Neural progenitor cell (in vitro differentiated cells): Measurements from ENCODE around the gene CA10. TPM values are rescaled to one million over a fixed set of nuclear protein-coding genes. Genes with fewer than 3 reads are reported as not detected.

Experiments used
- DNase-seq: peaks from one replicate; pipeline ENCODE4 v3.0.0-alpha.2; 2016; ENCODE audit warnings: low spot score
- H2AFZ ChIP-seq: fragments of 200-600 bp; sonication (generic); replicated peaks from 2 replicates; pipeline ENCODE4 v1.6.1; 2016; ENCODE audit warnings: antibody characterized with exemption
- H3F3A ChIP-seq: fragments of 200-600 bp; sonication (generic); 2 replicates; pipeline ENCODE4 v1.6.1; 2016; ENCODE audit warnings: antibody characterized with exemption, low read depth
- H3K27ac ChIP-seq: fragments of 200-600 bp; sonication (generic); 2 replicates; pipeline ENCODE4 v1.5.1; 2016; ENCODE audit warnings: mild to moderate bottlenecking
- H3K27me3 ChIP-seq: fragments of 200-600 bp; sonication (generic); 2 replicates; pipeline ENCODE4 v1.6.1; 2016; ENCODE audit warnings: mild to moderate bottlenecking, moderate library complexity
- H3K36me3 ChIP-seq: fragments of 200-600 bp; sonication (generic); 2 replicates; pipeline ENCODE4 v1.5.1; 2016
- H3K4me1 ChIP-seq: fragments of 200-600 bp; sonication (generic); 2 replicates; pipeline ENCODE4 v1.6.1; 2016; ENCODE audit warnings: mixed run types
- H3K4me2 ChIP-seq: fragments of 200-600 bp; sonication (generic); 2 replicates; pipeline ENCODE4 v1.6.1; 2016
- H3K4me3 ChIP-seq: fragments of 200-600 bp; sonication (generic); 2 replicates; pipeline ENCODE4 v1.5.1; 2016
- H3K79me2 ChIP-seq: fragments of 200-600 bp; sonication (generic); 2 replicates; pipeline ENCODE4 v1.6.1; 2016; ENCODE audit warnings: low read depth
- H3K9ac ChIP-seq: fragments of 200-600 bp; sonication (generic); 2 replicates; pipeline ENCODE4 v1.6.1; 2016
- H3K9me3 ChIP-seq: fragments of 200-600 bp; sonication (generic); 2 replicates; pipeline ENCODE4 v1.5.1; 2016; ENCODE audit warnings: low read depth
- H4K20me1 ChIP-seq: fragments of 200-600 bp; sonication (generic); 2 replicates; pipeline ENCODE4 v1.6.1; 2016; ENCODE audit warnings: low read depth
- H3K27ac Mint-ChIP-seq: 3 replicates; pipeline ENCODE4 v1.8.0; 2021; ENCODE audit warnings: mixed read lengths
- H3K27me3 Mint-ChIP-seq: 2 replicates; pipeline ENCODE4 v1.8.0; 2022; ENCODE audit warnings: low read depth, mild to moderate bottlenecking, inconsistent platforms, moderate library complexity, mixed read lengths; ENCODE audit not compliant: insufficient read depth
- H3K36me3 Mint-ChIP-seq: 3 replicates; pipeline ENCODE4 v1.8.0; 2021; ENCODE audit warnings: mixed read lengths
- H3K4me1 Mint-ChIP-seq: 3 replicates; pipeline ENCODE4 v1.8.0; 2021; ENCODE audit warnings: mixed read lengths
- H3K4me3 Mint-ChIP-seq: 3 replicates; pipeline ENCODE4 v1.8.0; 2021; ENCODE audit warnings: mild to moderate bottlenecking, moderate library complexity, mixed read lengths
- H3K9me3 Mint-ChIP-seq: 3 replicates; pipeline ENCODE4 v1.8.0; 2020; ENCODE audit warnings: mixed read lengths
- CTCF ChIP-seq: fragments of 200-600 bp; sonication (generic); IDR thresholded peaks from 2 replicates; pipeline ENCODE4 v1.5.1; 2017; ENCODE audit warnings: antibody characterized with exemption, mild to moderate bottlenecking
- EZH2 ChIP-seq: fragments of 200-600 bp; sonication (generic); IDR thresholded peaks from 2 replicates; pipeline ENCODE4 v1.6.1; 2017; ENCODE audit warnings: antibody characterized with exemption, mild to moderate bottlenecking, moderate library complexity
- EZH2phosphoT487 ChIP-seq: fragments of 200-600 bp; sonication (generic); IDR thresholded peaks from 2 replicates; pipeline ENCODE4 v1.6.1; 2017; ENCODE audit warnings: antibody characterized with exemption
- total RNA-seq: library from RNA; depleted of rRNA; stranded (reverse); fragments of >200 nt; gene quantifications from 2 replicates; pipeline ENCODE4 v1.2.3, GENCODE V29; 2015; ENCODE audit warnings: low replicate concordance

CA10 gene
- total RNA-seq, 1 donor from 2014 or later, result 0.65 TPM

- H3K79me2 ChIP-seq, result no peaks in the 10 kb centered on the region
- no peaks in the 10 kb centered on the region for H3F3A ChIP-seq
- DNase-seq, result peak; percentile 14
- Mint-ChIP-seq H3K27me3 (no peaks in the 10 kb centered on the region), H3K36me3 (no peaks in the 10 kb centered on the region), H3K4me3 (no peak overlapping the region), H3K9me3 (peaks cover 2% of the 10 kb centered on the region), H3K27ac (no peak overlapping the region), H3K4me1 (peaks cover 5% of the 10 kb centered on the region)
- no peaks in the 10 kb centered on the region for H3K9me3 ChIP-seq
- peak overlapping the region; percentile 5 for H3K4me2 ChIP-seq
- TF ChIP-seq EZH2, result no peak
- TF ChIP-seq EZH2phosphoT487, result no peak
- TF ChIP-seq CTCF, result no peak
- H2AFZ ChIP-seq, result no peak overlapping the region
- no peaks in the 10 kb centered on the region for H4K20me1 ChIP-seq
- H3K4me1 ChIP-seq, result peaks cover 7% of the 10 kb centered on the region
- no peak overlapping the region for H3K9ac ChIP-seq
- H3K4me3 ChIP-seq, result no peak overlapping the region
- H3K27ac ChIP-seq, result no peak overlapping the region
- no peaks in the 10 kb centered on the region for H3K36me3 ChIP-seq
- no peaks in the 10 kb centered on the region for H3K27me3 ChIP-seq
These were observed 110.2 kb downstream of the CA10 start for GRCh38 chr17:52048137-52048898.

GRCh38 chr17:52047086-52047485 is 111.4 kb downstream of the CA10 start:
- Histone ChIP-seq H3K79me2 (no peaks in the 10 kb centered on the region), H3K27me3 (no peaks in the 10 kb centered on the region), H3K9me3 (no peaks in the 10 kb centered on the region), H3K27ac (no peak overlapping the region), H3K4me3 (no peak overlapping the region), H3K4me2 (no peak overlapping the region), H3K36me3 (no peaks in the 10 kb centered on the region), H3K4me1 (peaks cover 7% of the 10 kb centered on the region), H3F3A (no peaks in the 10 kb centered on the region), H4K20me1 (no peaks in the 10 kb centered on the region), H3K9ac (no peak overlapping the region), H2AFZ (no peak overlapping the region)
- no peaks in the 10 kb centered on the region for H3K9me3 Mint-ChIP-seq
- H3K27me3 Mint-ChIP-seq, result no peaks in the 10 kb centered on the region
- TF ChIP-seq EZH2 (no peak), CTCF (no peak), EZH2phosphoT487 (no peak)
- no peak for DNase-seq
- H3K27ac Mint-ChIP-seq, result no peak overlapping the region
- no peaks in the 10 kb centered on the region for H3K36me3 Mint-ChIP-seq
- peaks cover 5% of the 10 kb centered on the region for H3K4me1 Mint-ChIP-seq
- H3K4me3 Mint-ChIP-seq, result no peak overlapping the region

GRCh38 chr17:52041123-52041617 is 117.3 kb downstream of the CA10 start:
- no peak overlapping the region for H3K27ac Mint-ChIP-seq
- H3K9me3 Mint-ChIP-seq, result no peaks in the 10 kb centered on the region

More at GRCh38 chr17:52041123-52041617, 117.3 kb downstream of the CA10 start:
- no peak overlapping the region for H3K27ac ChIP-seq
- H3K79me2 ChIP-seq, result no peaks in the 10 kb centered on the region
- H3K27me3 ChIP-seq, result no peaks in the 10 kb centered on the region
- H3F3A ChIP-seq, result no peaks in the 10 kb centered on the region
- no peak overlapping the region for H3K9ac ChIP-seq
- H3K4me3 ChIP-seq, result no peak overlapping the region
- Mint-ChIP-seq H3K4me3 (no peak overlapping the region), H3K36me3 (no peaks in the 10 kb centered on the region), H3K4me1 (no peaks in the 10 kb centered on the region), H3K27me3 (no peaks in the 10 kb centered on the region)
- no peaks in the 10 kb centered on the region for H3K36me3 ChIP-seq
- H4K20me1 ChIP-seq, result no peaks in the 10 kb centered on the region
- H2AFZ ChIP-seq, result no peak overlapping the region
- no peaks in the 10 kb centered on the region for H3K9me3 ChIP-seq
- H3K4me1 ChIP-seq, result no peaks in the 10 kb centered on the region
- H3K4me2 ChIP-seq, result no peak overlapping the region
- TF ChIP-seq EZH2 (no peak), EZH2phosphoT487 (no peak), CTCF (no peak)
- no peak for DNase-seq
